Kidney (tissue), 14 donors: Measurements from ENCODE around the gene IGFBP5. TPM values are rescaled to one million over a fixed set of nuclear protein-coding genes. Genes with fewer than 3 reads are reported as not detected.

ENCODE experiments used
- DNase-seq, 5 donors: peaks; one replicate each; pipeline ENCODE4 v3.0.0-alpha.2; 2013 to 2020
- FAIRE-seq: peaks from 2 replicates; lab custom pipeline; 2012; peaks lifted over from hg19 to GRCh38; lab: Jason Lieb, UNC
- H3K27ac ChIP-seq, 2 donors: one replicate each; pipeline ENCODE4 v1.7.0; 2013; ENCODE audit warnings: low read depth in 2 of 2, low read length in 2 of 2, inconsistent platforms in 1 of 2
- H3K27me3 ChIP-seq: one replicate; pipeline ENCODE4 v1.7.1; 2013; ENCODE audit warnings: low read length, inconsistent platforms; ENCODE audit not compliant: control insufficient read depth, insufficient read depth
- H3K36me3 ChIP-seq, 3 donors: one replicate each; pipeline versions ENCODE4 v1.7.0 to v1.7.1; 2013; ENCODE audit warnings: low read length in 3 of 3, control low read depth in 1 of 3, inconsistent platforms in 1 of 3; ENCODE audit not compliant: insufficient read depth in 3 of 3, control insufficient read depth in 2 of 3
- H3K4me1 ChIP-seq, 3 donors: one replicate each; pipeline versions ENCODE4 v1.7.0 to v1.7.1; 2013; ENCODE audit warnings: low read length in 3 of 3, inconsistent platforms in 1 of 3, low read depth in 1 of 3; ENCODE audit not compliant: control insufficient read depth in 2 of 3, insufficient read depth in 2 of 3
- H3K4me3 ChIP-seq, 3 donors: one replicate each; pipeline versions ENCODE4 v1.7.0 to v1.8.1; 2013; ENCODE audit warnings: low read length in 3 of 3, control low read depth in 1 of 3, inconsistent platforms in 1 of 3
- H3K9ac ChIP-seq, 3 donors: one replicate each; pipeline versions ENCODE4 v1.7.0 to v1.7.1; 2013; ENCODE audit warnings: low read length in 3 of 3, control low read depth in 1 of 3, inconsistent platforms in 1 of 3
- H3K9me3 ChIP-seq, 3 donors: one replicate each; pipeline versions ENCODE4 v1.7.0 to v1.7.1; 2013; ENCODE audit warnings: low read length in 3 of 3, control low read depth in 1 of 3, inconsistent platforms in 1 of 3; ENCODE audit not compliant: control insufficient read depth in 2 of 3, insufficient read depth in 1 of 3
- intact Hi-C: fragments of 100-400 bp; cut with DNase I; formaldehyde crosslinking; loops from one replicate; pipeline ENCODE4 v1.11.1; 2022
- polyA plus RNA-seq: library from polyadenylated mRNA; stranded (reverse); fragments of 350-450 nt; fragmentation: Illumina TruSeq; extraction: RNeasy Lipid Tissue Mini Kit (QIAGEN cat#74804); gene quantifications from one replicate; pipeline ENCODE4 v1.2.3, GENCODE V29; 2014; ENCODE audit warnings: low read depth, low replicate concordance; ENCODE audit not compliant: insufficient read depth
- total RNA-seq: library from RNA; stranded (reverse); fragmentation: NEBNext Ultra II Directional; extraction: Animal tissue kit (Norgen Biotek cat#: 25700); gene quantifications from one replicate; pipeline ENCODE4 v1.2.1, GENCODE V29; 2021
- TF ChIP-seq, protein P1 (sequence below): IDR thresholded peaks from 3 replicates; pipeline ENCODE4 v1.5.1; 2012; ENCODE audit warnings: mild to moderate bottlenecking, moderate library complexity, borderline replicate concordance; ENCODE audit not compliant: insufficient read depth; ENCODE audit errors: extremely low read depth
- donor health status: control.
- donor health status: control.
- donor health status: control.
- donor health status: control.
- donor health status: control.
- donor health status: DM: yes; HTN: yes; CAD: no.
- donor health status: Normal renal cell carcinoma (clear cell type).

IGFBP5 gene
- total and polyA plus RNA-seq, 2 donors from 2014 or later: 362 to 572 TPM

DNA sequence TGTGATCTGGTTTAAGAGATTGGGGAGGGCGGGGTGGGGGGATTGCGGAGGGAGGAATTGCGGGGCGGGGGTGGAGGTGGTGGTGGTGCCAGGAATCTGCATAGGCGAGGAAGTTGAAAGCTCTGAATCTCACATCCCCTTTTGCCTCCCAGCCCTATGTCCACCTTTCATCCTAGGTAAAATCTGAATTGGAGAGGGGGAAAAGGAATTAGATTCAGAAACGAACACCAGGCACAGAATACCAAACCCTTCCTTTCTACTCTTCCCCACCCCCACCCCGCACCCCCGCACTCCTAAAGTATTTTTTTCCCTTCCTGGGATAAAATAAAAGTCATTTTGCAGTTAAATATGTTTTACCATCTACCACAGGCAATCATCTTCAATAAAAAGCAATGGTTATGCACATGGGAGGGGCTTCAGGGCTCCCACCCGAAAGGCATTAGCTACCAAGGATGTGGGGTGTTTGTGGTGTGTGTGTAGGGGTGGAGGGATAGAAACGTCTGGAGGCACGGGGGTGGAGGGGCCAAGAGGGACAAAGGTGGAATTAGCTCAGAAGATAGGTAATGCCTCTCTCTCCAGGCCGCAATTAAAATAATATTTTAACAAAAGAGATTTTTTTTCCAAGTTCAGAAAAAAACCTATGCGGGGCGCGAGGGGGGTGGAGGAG is 1.8 kb downstream of the IGFBP5 start:
- no peaks in the 10 kb centered on the region for H3K27me3 ChIP-seq
- intact Hi-C loops: loop anchor here (10.0 kb wide), 1 partner anchor 491 kb away; no protein-coding TSS in a partner anchor
- TF ChIP-seq, protein P1, sequence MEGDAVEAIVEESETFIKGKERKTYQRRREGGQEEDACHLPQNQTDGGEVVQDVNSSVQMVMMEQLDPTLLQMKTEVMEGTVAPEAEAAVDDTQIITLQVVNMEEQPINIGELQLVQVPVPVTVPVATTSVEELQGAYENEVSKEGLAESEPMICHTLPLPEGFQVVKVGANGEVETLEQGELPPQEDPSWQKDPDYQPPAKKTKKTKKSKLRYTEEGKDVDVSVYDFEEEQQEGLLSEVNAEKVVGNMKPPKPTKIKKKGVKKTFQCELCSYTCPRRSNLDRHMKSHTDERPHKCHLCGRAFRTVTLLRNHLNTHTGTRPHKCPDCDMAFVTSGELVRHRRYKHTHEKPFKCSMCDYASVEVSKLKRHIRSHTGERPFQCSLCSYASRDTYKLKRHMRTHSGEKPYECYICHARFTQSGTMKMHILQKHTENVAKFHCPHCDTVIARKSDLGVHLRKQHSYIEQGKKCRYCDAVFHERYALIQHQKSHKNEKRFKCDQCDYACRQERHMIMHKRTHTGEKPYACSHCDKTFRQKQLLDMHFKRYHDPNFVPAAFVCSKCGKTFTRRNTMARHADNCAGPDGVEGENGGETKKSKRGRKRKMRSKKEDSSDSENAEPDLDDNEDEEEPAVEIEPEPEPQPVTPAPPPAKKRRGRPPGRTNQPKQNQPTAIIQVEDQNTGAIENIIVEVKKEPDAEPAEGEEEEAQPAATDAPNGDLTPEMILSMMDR: no peak
- peaks cover 0 to 10% (median 0%) of the 10 kb centered on the region in 3 donors for H3K36me3 ChIP-seq
- peak overlapping the region; percentile 33 to 72 (median 52) for H3K9ac ChIP-seq
- H3K9me3 ChIP-seq: no peaks in the 10 kb centered on the region
- peak overlapping the region; percentile 71 to 73 (median 71) for H3K4me3 ChIP-seq
- DNase-seq: no peak
- peaks cover 8 to 24% (median 12%) of the 10 kb centered on the region in 3 donors for H3K4me1 ChIP-seq
- H3K27ac ChIP-seq: peak overlapping the region; percentile 66 to 73
- no peak for FAIRE-seq

DNA sequence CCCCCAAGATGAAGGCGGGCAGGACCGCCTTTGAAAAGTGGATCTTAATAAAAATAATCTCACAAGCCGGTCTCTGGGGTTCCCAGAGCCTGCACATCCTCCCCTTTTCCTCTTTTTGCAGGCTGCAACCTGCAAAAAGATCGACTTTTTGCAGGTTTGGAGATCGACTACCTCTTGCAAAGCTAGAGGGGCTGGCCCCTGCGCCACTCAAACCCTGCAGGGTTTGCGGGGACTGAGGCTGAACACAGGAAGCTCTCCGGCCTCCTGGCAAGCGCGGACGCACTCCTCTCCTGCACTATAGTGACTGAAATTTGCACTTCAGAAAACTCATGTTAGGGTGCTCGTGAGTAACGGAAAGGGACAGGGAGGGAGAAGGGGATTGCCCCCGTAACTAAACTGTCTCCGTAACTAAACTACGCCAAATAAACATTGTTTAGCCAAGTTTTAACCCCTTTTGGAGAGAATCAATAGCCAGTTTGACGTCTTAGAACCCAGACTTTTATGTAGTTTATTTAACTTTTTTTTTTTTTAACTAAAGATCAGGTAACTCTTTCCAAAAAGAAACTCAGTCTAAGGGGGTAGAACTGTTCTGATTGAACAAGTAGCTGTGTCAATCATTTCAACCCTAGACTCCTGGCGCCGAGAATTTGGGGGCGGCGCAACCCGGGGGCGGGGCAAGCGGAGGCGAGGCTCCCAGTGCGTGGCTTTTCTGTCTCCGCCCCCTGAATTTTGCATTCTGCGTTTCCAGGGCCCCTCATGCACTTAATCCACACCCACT is 2.5 kb downstream of the IGFBP5 start:
- Histone ChIP-seq H3K4me3 (peak overlapping the region; percentile 68 to 86 (median 73)), H3K27me3 (no peaks in the 10 kb centered on the region), H3K4me1 (peaks cover 7 to 24% (median 12%) of the 10 kb centered on the region in 3 donors), H3K9me3 (no peaks in the 10 kb centered on the region), H3K36me3 (peaks cover 0 to 15% (median 0%) of the 10 kb centered on the region in 3 donors), H3K27ac (peak overlapping the region in 1 of 2 donors; percentile 9), H3K9ac (peak overlapping the region in 2 of 3 donors; percentile 65 to 86)
- intact Hi-C loops: loop anchor here (10.0 kb wide), 1 partner anchor 492 kb away; no protein-coding TSS in a partner anchor
- FAIRE-seq: no peak
- TF ChIP-seq, protein P1: no peak
- peak; percentile 90 to 96 (median 92) for DNase-seq

DNA sequence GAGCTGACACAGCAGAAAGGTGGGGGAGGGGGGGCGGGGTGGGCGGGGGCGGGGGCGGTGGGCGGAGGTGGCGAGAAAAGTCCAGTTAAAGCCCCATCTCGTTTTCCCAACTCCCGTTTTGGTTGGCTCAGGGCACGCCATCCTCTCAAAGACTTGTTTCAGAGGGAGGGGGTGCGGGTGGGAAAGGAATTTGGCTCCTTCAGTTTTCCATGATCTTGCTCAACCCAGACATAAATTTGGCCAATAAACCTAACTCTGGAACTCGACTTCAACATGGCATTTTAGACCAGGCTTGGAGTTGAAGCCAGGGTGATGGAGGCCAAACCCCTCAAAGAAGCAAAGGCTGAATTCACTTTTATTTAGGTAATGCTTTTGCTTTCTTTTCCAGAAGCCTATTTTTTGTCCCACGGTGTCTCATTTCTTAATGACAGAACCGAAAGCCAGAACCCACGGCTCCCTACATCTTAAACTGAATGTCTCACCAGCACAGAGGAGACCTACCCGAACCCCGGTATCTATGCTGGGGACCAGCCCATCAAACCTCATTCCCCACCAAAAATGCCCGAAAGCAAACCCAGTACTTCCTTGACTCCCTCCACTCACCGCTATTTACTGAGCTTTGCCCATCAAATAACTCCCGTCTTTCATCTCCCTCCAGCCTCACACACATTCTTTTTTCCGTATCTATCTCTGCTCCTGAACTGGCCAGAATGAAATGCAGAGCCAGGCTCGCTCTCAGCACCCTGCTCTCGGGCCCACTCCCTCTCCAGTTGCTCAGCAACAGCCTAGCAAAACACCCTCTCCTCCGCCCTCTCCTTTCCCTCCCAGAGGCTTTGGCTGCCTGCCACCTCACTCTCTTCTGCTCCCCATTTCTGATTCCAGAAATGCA is 4.3 kb downstream of the IGFBP5 start:
- Histone ChIP-seq H3K9ac (peak overlapping the region; percentile 43 to 59 (median 49)), H3K27me3 (no peaks in the 10 kb centered on the region), H3K9me3 (no peaks in the 10 kb centered on the region), H3K4me1 (peaks cover 2 to 24% (median 7%) of the 10 kb centered on the region in 3 donors), H3K4me3 (peak overlapping the region; percentile 61 to 66 (median 62)), H3K27ac (peak overlapping the region; percentile 32 to 54), H3K36me3 (peaks cover 0 to 15% (median 0%) of the 10 kb centered on the region in 3 donors)
- intact Hi-C loops: loop anchor here (10.0 kb wide), 1 partner anchor 494 kb away; no protein-coding TSS in a partner anchor
- peak; percentile 88 to 96 (median 92) for DNase-seq
- TF ChIP-seq, protein P1: no peak
- no peak for FAIRE-seq
